Chondrocyte (in vitro differentiated cells): ENCODE measurements around the gene PBX1. TPM values are rescaled to one million over a fixed set of nuclear protein-coding genes. Genes with fewer than 3 reads are reported as not detected.

Experiments used
- DNase-seq: peaks from one replicate; pipeline ENCODE4 v3.0.0; 2021; ENCODE audit warnings: mixed read lengths, low spot score
- H3K27ac Mint-ChIP-seq: one replicate; pipeline ENCODE4 v1.8.0; 2021; ENCODE audit warnings: mild to moderate bottlenecking, moderate library complexity, mixed read lengths; ENCODE audit not compliant: unreplicated experiment
- H3K27me3 Mint-ChIP-seq: 2 replicates; pipeline ENCODE4 v1.8.0; 2021; ENCODE audit warnings: low read depth, mixed read lengths
- H3K36me3 Mint-ChIP-seq: 2 replicates; pipeline ENCODE4 v1.8.0; 2021; ENCODE audit warnings: low read depth, mixed read lengths
- H3K4me1 Mint-ChIP-seq: 2 replicates; pipeline ENCODE4 v1.8.0; 2021; ENCODE audit warnings: low read depth, mild to moderate bottlenecking, mixed read lengths
- H3K4me3 Mint-ChIP-seq: one replicate; pipeline ENCODE4 v1.8.0; 2021; ENCODE audit warnings: mild to moderate bottlenecking, moderate library complexity, mixed read lengths; ENCODE audit not compliant: unreplicated experiment
- H3K9me3 Mint-ChIP-seq: 2 replicates; pipeline ENCODE4 v1.8.0; 2021; ENCODE audit warnings: low read depth, mixed read lengths
- total RNA-seq: library from RNA; stranded (reverse); gene quantifications from 3 replicates; pipeline ENCODE4 v1.2.1, GENCODE V29; 2021
- TF ChIP-seq, protein P1 (sequence below): fragments of 200-600 bp; sonication (generic); IDR thresholded peaks from 2 replicates; pipeline ENCODE4 v1.5.0; 2021; ENCODE audit warnings: antibody characterized with exemption, mild to moderate bottlenecking, moderate library complexity

The PBX1 gene
- total RNA-seq, 1 donor from 2014 or later: 23.0 TPM

GRCh38 chr1:164638492-164639202 lies 79.7 kb downstream of the PBX1 start:
- no peaks in the 10 kb centered on the region for H3K36me3 Mint-ChIP-seq
- H3K27me3 Mint-ChIP-seq: no peaks in the 10 kb centered on the region
- H3K27ac Mint-ChIP-seq: no peak overlapping the region
- H3K4me3 Mint-ChIP-seq: no peak overlapping the region
- peaks cover 18% of the 10 kb centered on the region for H3K4me1 Mint-ChIP-seq
- H3K9me3 Mint-ChIP-seq: no peaks in the 10 kb centered on the region
- TF ChIP-seq, protein P1, sequence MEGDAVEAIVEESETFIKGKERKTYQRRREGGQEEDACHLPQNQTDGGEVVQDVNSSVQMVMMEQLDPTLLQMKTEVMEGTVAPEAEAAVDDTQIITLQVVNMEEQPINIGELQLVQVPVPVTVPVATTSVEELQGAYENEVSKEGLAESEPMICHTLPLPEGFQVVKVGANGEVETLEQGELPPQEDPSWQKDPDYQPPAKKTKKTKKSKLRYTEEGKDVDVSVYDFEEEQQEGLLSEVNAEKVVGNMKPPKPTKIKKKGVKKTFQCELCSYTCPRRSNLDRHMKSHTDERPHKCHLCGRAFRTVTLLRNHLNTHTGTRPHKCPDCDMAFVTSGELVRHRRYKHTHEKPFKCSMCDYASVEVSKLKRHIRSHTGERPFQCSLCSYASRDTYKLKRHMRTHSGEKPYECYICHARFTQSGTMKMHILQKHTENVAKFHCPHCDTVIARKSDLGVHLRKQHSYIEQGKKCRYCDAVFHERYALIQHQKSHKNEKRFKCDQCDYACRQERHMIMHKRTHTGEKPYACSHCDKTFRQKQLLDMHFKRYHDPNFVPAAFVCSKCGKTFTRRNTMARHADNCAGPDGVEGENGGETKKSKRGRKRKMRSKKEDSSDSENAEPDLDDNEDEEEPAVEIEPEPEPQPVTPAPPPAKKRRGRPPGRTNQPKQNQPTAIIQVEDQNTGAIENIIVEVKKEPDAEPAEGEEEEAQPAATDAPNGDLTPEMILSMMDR: no peak
- DNase-seq: no peak

DNA sequence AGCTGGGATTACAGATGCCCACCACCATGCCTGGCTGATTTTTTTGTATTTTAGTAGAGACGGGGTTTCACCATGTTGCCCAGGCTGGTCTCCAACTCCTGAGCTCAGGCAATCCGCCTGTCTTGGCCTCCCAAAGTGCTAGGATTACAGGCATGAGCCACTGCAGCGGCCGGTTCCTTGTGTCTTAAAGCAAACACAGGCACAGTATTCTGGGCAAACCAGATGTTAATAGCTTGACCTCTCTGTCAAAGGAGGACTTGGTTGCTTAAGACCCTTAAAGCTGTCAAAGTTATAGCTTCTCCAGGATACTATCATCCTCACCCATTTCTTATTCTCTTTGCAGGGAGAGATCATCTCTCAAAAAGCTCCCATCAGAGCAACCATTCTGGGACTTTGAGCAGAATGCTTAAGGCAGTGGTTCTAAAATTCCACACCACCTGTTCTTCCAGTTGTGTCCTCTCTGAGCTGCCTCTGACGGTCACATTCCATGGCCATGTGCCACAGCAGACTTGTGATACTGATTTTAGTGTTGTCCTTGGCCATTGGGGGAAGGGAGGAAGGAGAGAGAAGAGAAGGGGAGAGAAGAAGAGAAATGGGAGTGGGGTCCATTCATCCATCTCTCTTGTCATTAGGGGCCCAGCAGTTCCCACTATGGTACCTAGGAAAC lies 81.8 kb downstream of the PBX1 start:
- Mint-ChIP-seq H3K27me3 (no peaks in the 10 kb centered on the region), H3K27ac (no peak overlapping the region), H3K4me3 (no peak overlapping the region), H3K9me3 (no peaks in the 10 kb centered on the region), H3K36me3 (no peaks in the 10 kb centered on the region), H3K4me1 (peaks cover 20% of the 10 kb centered on the region)
- TF ChIP-seq, protein P1: no peak
- DNase-seq: no peak

DNA sequence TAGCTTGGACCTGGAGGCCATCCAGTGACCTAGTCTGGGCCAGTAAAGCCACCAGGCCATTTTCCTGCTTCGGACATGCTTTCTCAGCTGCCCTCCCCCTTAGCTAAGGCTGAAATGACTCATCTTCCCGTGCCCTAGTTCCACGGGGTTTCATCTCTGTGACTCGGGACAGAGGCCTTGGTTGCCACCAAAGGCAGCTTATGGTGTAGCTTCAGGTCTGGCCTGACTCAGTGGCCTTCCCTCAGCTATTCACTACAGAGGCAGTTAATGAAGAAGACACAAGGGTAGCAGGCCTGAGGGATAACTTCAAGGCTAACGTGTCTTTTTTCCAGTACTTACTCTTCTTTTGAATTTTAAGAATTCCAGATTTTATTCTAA lies 82.4 kb downstream of the PBX1 start:
- DNase-seq: no peak

DNA sequence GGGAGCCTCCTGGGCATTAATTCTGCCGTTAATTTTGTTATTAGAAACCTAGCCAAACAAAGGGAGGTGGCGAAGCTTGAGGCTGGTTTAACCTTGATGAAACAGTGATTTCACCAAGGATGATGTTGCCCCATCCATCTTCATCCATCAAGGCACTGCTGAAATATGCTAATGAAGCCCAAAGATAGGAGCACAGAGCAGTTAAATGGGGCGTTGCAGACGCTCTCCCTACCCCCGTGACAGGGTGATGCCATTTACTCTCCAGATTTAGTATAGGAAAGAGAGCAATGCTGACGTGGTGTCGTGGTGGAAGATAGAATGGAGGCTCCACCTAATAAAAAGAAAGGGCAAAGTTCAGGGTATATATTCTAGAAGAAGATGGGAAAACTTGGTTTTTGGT lies 84.0 kb downstream of the PBX1 start:
- Mint-ChIP-seq H3K4me3 (no peak overlapping the region), H3K27ac (no peak overlapping the region), H3K9me3 (no peaks in the 10 kb centered on the region), H3K27me3 (no peaks in the 10 kb centered on the region), H3K4me1 (peaks cover 9% of the 10 kb centered on the region), H3K36me3 (no peaks in the 10 kb centered on the region)
- DNase-seq: no peak
- TF ChIP-seq, protein P1: no peak

More for the DNA sequence above, 82.4 kb downstream of the PBX1 start:
- Mint-ChIP-seq H3K4me1 (peaks cover 20% of the 10 kb centered on the region), H3K9me3 (no peaks in the 10 kb centered on the region), H3K27me3 (no peaks in the 10 kb centered on the region), H3K4me3 (no peak overlapping the region), H3K36me3 (no peaks in the 10 kb centered on the region), H3K27ac (no peak overlapping the region)
- TF ChIP-seq, protein P1: no peak

DNA sequence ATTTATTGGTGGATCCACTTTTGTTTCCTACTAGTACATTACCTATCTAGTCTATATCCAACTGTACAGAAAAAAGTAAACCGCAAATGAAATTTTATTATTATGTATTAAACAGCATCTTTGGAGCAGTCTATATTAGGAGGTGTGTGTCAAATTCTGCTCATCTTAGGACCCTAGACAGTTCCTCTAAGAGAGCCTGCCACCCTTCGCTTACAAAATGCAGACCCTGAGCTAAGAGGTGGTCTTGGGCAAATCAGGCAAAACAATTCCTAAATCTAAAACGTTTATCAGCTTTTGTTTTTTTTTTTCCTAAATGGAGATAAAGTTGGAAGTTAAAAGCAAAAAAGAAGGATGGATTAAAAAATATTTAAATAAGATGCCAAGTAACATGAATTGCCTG lies 85.3 kb downstream of the PBX1 start:
- Mint-ChIP-seq H3K4me3 (no peak overlapping the region), H3K4me1 (peaks cover 13% of the 10 kb centered on the region), H3K36me3 (no peaks in the 10 kb centered on the region), H3K27me3 (no peaks in the 10 kb centered on the region), H3K27ac (no peak overlapping the region), H3K9me3 (no peaks in the 10 kb centered on the region)
- no peak for DNase-seq
- TF ChIP-seq, protein P1: no peak
